Panc1 (cell line): ENCODE data around the gene MORN4.

Source experiments
- POLR2AphosphoS5 ChIP-seq: IDR thresholded peaks from 2 replicates; pipeline ENCODE4 v1.6.1; 2012; ENCODE audit warnings: mild to moderate bottlenecking, low read depth, low read length, moderate library complexity
- SIN3A ChIP-seq: IDR thresholded peaks from 2 replicates; pipeline ENCODE4 v1.6.1; 2012; ENCODE audit warnings: low read depth, mild to moderate bottlenecking, low read length, moderate library complexity, borderline replicate concordance; ENCODE audit not compliant: insufficient read depth
- TCF7L2 ChIP-seq: IDR thresholded peaks from 2 replicates; pipeline ENCODE4 v1.6.1; 2011; ENCODE audit warnings: mild to moderate bottlenecking, low read depth, low read length, inconsistent platforms
- TF ChIP-seq, protein P1 (sequence below), 2 experiments: IDR thresholded peaks; 2 replicates each; pipeline ENCODE4 v1.6.1; 2011 to 2012; ENCODE audit warnings: low read depth in 2 of 2, control low read depth in 1 of 2, low read length in 1 of 2, mild to moderate bottlenecking in 1 of 2, moderate library complexity in 1 of 2; ENCODE audit not compliant: insufficient read depth in 1 of 2
- TF ChIP-seq, protein P2 (sequence below): fragments of 450-650 bp; IDR thresholded peaks from 2 replicates; pipeline ENCODE4 v1.5.1; 2017; ENCODE audit warnings: mild to moderate bottlenecking

DNA sequence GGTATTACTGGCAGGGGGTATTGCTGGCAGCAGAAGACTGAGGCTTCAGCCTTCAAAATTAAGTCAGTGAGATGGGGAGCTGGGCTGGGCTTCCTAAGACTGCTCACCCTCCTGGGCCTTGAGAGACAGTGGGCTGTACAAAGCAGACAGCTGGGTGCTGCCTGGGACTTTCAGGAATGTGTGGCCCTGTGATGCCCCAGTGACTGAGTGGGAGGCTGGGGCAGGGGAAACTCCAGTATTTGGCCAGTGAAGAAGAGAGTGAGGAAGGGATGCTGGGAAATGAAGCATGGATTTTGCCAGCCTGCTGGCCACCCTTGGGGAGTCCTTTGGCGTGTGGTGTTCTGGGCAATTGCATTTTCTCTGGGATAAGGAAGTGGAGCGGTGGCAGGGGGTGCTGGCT, 60.3 kb downstream of the MORN4 start:
- TF ChIP-seq, protein P1, sequence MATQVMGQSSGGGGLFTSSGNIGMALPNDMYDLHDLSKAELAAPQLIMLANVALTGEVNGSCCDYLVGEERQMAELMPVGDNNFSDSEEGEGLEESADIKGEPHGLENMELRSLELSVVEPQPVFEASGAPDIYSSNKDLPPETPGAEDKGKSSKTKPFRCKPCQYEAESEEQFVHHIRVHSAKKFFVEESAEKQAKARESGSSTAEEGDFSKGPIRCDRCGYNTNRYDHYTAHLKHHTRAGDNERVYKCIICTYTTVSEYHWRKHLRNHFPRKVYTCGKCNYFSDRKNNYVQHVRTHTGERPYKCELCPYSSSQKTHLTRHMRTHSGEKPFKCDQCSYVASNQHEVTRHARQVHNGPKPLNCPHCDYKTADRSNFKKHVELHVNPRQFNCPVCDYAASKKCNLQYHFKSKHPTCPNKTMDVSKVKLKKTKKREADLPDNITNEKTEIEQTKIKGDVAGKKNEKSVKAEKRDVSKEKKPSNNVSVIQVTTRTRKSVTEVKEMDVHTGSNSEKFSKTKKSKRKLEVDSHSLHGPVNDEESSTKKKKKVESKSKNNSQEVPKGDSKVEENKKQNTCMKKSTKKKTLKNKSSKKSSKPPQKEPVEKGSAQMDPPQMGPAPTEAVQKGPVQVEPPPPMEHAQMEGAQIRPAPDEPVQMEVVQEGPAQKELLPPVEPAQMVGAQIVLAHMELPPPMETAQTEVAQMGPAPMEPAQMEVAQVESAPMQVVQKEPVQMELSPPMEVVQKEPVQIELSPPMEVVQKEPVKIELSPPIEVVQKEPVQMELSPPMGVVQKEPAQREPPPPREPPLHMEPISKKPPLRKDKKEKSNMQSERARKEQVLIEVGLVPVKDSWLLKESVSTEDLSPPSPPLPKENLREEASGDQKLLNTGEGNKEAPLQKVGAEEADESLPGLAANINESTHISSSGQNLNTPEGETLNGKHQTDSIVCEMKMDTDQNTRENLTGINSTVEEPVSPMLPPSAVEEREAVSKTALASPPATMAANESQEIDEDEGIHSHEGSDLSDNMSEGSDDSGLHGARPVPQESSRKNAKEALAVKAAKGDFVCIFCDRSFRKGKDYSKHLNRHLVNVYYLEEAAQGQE (IDR thresholded peaks at IDR 0.05; ENCODE audit: insufficient read depth in 1 of 2, low read depth in 2 of 2, low read length in 1 of 2) = no peak
- TF ChIP-seq, protein P2, sequence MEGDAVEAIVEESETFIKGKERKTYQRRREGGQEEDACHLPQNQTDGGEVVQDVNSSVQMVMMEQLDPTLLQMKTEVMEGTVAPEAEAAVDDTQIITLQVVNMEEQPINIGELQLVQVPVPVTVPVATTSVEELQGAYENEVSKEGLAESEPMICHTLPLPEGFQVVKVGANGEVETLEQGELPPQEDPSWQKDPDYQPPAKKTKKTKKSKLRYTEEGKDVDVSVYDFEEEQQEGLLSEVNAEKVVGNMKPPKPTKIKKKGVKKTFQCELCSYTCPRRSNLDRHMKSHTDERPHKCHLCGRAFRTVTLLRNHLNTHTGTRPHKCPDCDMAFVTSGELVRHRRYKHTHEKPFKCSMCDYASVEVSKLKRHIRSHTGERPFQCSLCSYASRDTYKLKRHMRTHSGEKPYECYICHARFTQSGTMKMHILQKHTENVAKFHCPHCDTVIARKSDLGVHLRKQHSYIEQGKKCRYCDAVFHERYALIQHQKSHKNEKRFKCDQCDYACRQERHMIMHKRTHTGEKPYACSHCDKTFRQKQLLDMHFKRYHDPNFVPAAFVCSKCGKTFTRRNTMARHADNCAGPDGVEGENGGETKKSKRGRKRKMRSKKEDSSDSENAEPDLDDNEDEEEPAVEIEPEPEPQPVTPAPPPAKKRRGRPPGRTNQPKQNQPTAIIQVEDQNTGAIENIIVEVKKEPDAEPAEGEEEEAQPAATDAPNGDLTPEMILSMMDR = no peak
- TF ChIP-seq SIN3A (no peak), TCF7L2 (no peak), POLR2AphosphoS5 (no peak)
